ENCODE measurements around the gene PDGFB.

DNA sequence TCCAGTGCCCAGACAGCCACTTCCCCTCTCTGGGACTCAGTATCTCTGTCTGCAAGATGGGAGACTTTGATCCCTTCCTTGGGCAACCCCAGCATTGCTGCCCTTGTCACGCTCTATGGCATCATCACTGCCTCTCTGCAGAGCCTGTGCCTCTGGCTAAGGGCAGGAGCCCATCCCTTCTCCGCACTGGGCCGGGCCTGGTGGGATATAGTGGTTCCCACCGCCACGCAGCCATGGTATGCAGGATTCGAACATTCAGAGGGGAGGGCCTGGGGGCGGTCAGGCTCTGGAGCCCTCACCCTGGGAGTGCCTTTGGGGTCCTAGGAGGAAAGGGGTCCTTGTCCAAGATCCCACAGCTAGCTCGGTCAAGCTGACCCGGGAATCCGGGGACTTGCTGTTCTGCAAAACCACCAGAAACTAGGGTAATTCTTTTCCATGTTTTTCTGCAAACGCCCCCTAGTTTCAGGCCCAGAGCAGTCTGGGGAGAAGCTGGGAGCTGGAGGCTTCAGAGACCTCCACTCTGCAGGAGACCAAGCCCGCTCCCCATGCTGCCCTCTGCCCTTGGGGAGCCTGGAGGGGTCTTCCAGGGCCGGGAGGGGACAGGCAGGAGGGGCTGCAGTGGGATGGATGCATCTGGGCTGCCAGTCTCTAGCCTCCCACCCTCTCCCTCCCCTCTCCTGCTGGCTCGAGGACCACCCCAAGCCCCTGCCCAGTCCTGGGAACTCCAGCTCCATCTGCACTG is 67.9 kb downstream of the PDGFB start:
- TF ChIP-seq, protein P1, sequence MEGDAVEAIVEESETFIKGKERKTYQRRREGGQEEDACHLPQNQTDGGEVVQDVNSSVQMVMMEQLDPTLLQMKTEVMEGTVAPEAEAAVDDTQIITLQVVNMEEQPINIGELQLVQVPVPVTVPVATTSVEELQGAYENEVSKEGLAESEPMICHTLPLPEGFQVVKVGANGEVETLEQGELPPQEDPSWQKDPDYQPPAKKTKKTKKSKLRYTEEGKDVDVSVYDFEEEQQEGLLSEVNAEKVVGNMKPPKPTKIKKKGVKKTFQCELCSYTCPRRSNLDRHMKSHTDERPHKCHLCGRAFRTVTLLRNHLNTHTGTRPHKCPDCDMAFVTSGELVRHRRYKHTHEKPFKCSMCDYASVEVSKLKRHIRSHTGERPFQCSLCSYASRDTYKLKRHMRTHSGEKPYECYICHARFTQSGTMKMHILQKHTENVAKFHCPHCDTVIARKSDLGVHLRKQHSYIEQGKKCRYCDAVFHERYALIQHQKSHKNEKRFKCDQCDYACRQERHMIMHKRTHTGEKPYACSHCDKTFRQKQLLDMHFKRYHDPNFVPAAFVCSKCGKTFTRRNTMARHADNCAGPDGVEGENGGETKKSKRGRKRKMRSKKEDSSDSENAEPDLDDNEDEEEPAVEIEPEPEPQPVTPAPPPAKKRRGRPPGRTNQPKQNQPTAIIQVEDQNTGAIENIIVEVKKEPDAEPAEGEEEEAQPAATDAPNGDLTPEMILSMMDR (IDR thresholded peaks at IDR 0.05 in 8 of 11, conservative IDR thresholded peaks at IDR 0.05 in 3 of 11): no peak
- TF ChIP-seq POLR2A (IDR thresholded peaks at IDR 0.05): no peak
